Loucy (cell line): ENCODE measurements around the gene ZNF785.

Experiments used
- EZH2phosphoT487 ChIP-seq: fragments of 200-600 bp; IDR thresholded peaks from 2 replicates; pipeline ENCODE4 v1.6.1; 2018; ENCODE audit warnings: antibody characterized with exemption, mild to moderate bottlenecking, moderate library complexity, borderline replicate concordance
- TF ChIP-seq, protein P1 (sequence below): fragments of 200-600 bp; sonication (generic); conservative IDR thresholded peaks from 2 replicates; pipeline ENCODE4 v1.5.1; 2014; ENCODE audit warnings: mild to moderate bottlenecking, antibody characterized with exemption, low read length

DNA sequence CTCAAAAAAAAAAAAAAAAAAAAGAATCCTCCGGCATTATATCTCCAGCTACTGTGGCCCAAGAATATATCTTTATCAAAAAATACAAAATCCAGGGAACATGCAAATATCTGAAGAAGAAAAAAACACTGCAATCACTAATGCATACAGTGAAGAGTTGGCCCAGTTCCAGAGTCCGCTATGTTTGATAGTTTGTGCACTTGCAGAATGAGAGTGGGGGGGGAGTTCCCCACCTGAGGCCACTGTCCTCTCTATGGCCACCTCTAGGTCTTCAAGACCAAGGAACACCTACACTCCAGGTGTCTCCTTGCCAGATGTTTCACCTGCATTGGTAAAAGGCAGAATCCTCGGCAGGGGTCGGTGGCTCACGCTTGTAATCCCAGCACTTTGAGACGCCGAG is 4.0 kb downstream of the ZNF785 start:
- TF ChIP-seq, protein P1, sequence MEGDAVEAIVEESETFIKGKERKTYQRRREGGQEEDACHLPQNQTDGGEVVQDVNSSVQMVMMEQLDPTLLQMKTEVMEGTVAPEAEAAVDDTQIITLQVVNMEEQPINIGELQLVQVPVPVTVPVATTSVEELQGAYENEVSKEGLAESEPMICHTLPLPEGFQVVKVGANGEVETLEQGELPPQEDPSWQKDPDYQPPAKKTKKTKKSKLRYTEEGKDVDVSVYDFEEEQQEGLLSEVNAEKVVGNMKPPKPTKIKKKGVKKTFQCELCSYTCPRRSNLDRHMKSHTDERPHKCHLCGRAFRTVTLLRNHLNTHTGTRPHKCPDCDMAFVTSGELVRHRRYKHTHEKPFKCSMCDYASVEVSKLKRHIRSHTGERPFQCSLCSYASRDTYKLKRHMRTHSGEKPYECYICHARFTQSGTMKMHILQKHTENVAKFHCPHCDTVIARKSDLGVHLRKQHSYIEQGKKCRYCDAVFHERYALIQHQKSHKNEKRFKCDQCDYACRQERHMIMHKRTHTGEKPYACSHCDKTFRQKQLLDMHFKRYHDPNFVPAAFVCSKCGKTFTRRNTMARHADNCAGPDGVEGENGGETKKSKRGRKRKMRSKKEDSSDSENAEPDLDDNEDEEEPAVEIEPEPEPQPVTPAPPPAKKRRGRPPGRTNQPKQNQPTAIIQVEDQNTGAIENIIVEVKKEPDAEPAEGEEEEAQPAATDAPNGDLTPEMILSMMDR, result no peak
- TF ChIP-seq EZH2phosphoT487, result no peak
